IMR-90 (cell line): ENCODE results near the gene SHROOM3. TPM values are rescaled to one million over a fixed set of nuclear protein-coding genes. Genes with fewer than 3 reads are reported as not detected.

ENCODE experiments used
- ATAC-seq: fragments of 200-7000 bp; cut with Tn5 transposase; 2 replicates; pipeline ENCODE4 v1.9.1; 2020; ENCODE audit warnings: low read depth, mild to moderate bottlenecking, moderate library complexity
- BruUV-seq: library from RNA; stranded (reverse); fragments of 400-500 nt; replicated peaks from 2 replicates; lab custom pipeline; 2021; lab: Mats Ljungman, UMichigan
- CTCF ChIA-PET: fragments of 300-600 bp; formaldehyde crosslinking; extraction: SDS; loops from one replicate; lab custom pipeline; 2021; ENCODE audit warnings: antibody characterized with exemption; lab: Yijun Ruan, JAX
- POLR2A ChIA-PET: fragments of 300-600 bp; sonication (Branson Sonifier 250); formaldehyde crosslinking; loops from one replicate; lab custom pipeline; 2022; ENCODE audit warnings: antibody characterized with exemption; ENCODE audit not compliant: unreplicated experiment; lab: Charles Lee
- DNase-seq: peaks from one replicate; pipeline ENCODE4 v3.0.0; 2013
- H2AFZ ChIP-seq: replicated peaks from 2 replicates; pipeline ENCODE3; 2013; ENCODE audit warnings: low read length, mild to moderate bottlenecking; ENCODE audit not compliant: poor library complexity
- H2AK5ac ChIP-seq: 2 replicates; pipeline ENCODE4 v1.6.1; 2013; ENCODE audit warnings: low read depth, low read length, inconsistent platforms
- H2AK9ac ChIP-seq: replicated peaks from 2 replicates; pipeline ENCODE3; 2013; ENCODE audit warnings: mild to moderate bottlenecking, low read depth, low read length, moderate library complexity; ENCODE audit not compliant: poor library complexity
- H2BK120ac ChIP-seq: 2 replicates; pipeline ENCODE4 v1.6.1; 2013; ENCODE audit warnings: low read depth, low read length, inconsistent platforms
- H2BK15ac ChIP-seq: 3 replicates; pipeline ENCODE4 v1.6.1; 2013; ENCODE audit warnings: low read depth, low read length, inconsistent platforms
- H2BK20ac ChIP-seq: 2 replicates; pipeline ENCODE4 v1.6.1; 2013; ENCODE audit warnings: low read depth, mild to moderate bottlenecking, inconsistent platforms, low read length, moderate library complexity
- H2BK5ac ChIP-seq: 2 replicates; pipeline ENCODE4 v1.6.1; 2013; ENCODE audit warnings: mild to moderate bottlenecking, low read depth, low read length, inconsistent platforms; ENCODE audit not compliant: poor library complexity, severe bottlenecking
- H3K14ac ChIP-seq: replicated peaks from 2 replicates; pipeline ENCODE4 v1.6.1; 2013; ENCODE audit warnings: low read depth, low read length, inconsistent platforms
- H3K18ac ChIP-seq: 2 replicates; pipeline ENCODE4 v1.6.1; 2013; ENCODE audit warnings: low read depth, low read length, control low read depth
- H3K23ac ChIP-seq: 2 replicates; pipeline ENCODE4 v1.6.1; 2013; ENCODE audit warnings: low read depth, low read length, inconsistent platforms
- H3K27ac ChIP-seq: 2 replicates; pipeline ENCODE4 v1.5.1; 2013; ENCODE audit warnings: mild to moderate bottlenecking, control low read depth, low read length; ENCODE audit not compliant: insufficient read depth
- H3K27me3 ChIP-seq: 2 replicates; pipeline ENCODE4 v1.6.1; 2013; ENCODE audit warnings: low read length; ENCODE audit not compliant: control insufficient read depth, insufficient read depth
- H3K36me3 ChIP-seq: 2 replicates; pipeline ENCODE4 v1.6.1; 2013; ENCODE audit warnings: low read length, mixed read lengths; ENCODE audit not compliant: control insufficient read depth, insufficient read depth
- H3K4ac ChIP-seq: 2 replicates; pipeline ENCODE4 v1.6.1; 2013; ENCODE audit warnings: low read depth, low read length, inconsistent platforms
- H3K4me1 ChIP-seq: 2 replicates; pipeline ENCODE4 v1.6.1; 2013; ENCODE audit warnings: low read length, mixed read lengths; ENCODE audit not compliant: control insufficient read depth, insufficient read depth
- H3K4me2 ChIP-seq: 2 replicates; pipeline ENCODE4 v1.6.1; 2013; ENCODE audit warnings: low read depth, mild to moderate bottlenecking, control low read depth, low read length, moderate library complexity
- H3K4me3 ChIP-seq: 2 replicates; pipeline ENCODE4 v1.5.1; 2013; ENCODE audit warnings: low read depth, mild to moderate bottlenecking, control low read depth, low read length, moderate library complexity; ENCODE audit not compliant: insufficient read depth
- H3K56ac ChIP-seq: 2 replicates; pipeline ENCODE4 v1.6.1; 2013; ENCODE audit warnings: low read length, inconsistent platforms; ENCODE audit not compliant: insufficient read depth; ENCODE audit errors: extremely low read depth
- H3K79me1 ChIP-seq, 2 experiments: 2 replicates each; pipeline ENCODE4 v1.6.1; 2013; ENCODE audit warnings: low read length in 2 of 2, inconsistent platforms in 1 of 2, low read depth in 1 of 2
- H3K9ac ChIP-seq: 2 replicates; pipeline ENCODE4 v1.6.1; 2013; ENCODE audit warnings: low read depth, low read length, control low read depth
- H3K9me1 ChIP-seq: 2 replicates; pipeline ENCODE4 v1.6.1; 2013; ENCODE audit warnings: low read length, inconsistent platforms; ENCODE audit not compliant: insufficient read depth
- H3K9me3 ChIP-seq: 2 replicates; pipeline ENCODE4 v1.6.1; 2013; ENCODE audit warnings: low read length; ENCODE audit not compliant: control insufficient read depth, insufficient read depth
- H4K20me1 ChIP-seq: 2 replicates; pipeline ENCODE4 v1.6.1; 2013; ENCODE audit warnings: low read length, inconsistent platforms; ENCODE audit not compliant: insufficient read depth
- H4K5ac ChIP-seq: 2 replicates; pipeline ENCODE4 v1.6.1; 2013; ENCODE audit warnings: mild to moderate bottlenecking, low read depth, low read length, control low read depth
- H4K8ac ChIP-seq, 2 experiments: 2 replicates each; pipeline ENCODE4 v1.6.1; 2013; ENCODE audit warnings: low read depth in 2 of 2, low read length in 2 of 2, control low read depth in 1 of 2, inconsistent platforms in 1 of 2
- H4K91ac ChIP-seq: 2 replicates; pipeline ENCODE4 v1.6.1; 2013; ENCODE audit warnings: low read depth, low read length, inconsistent platforms; ENCODE audit not compliant: insufficient read depth
- CEBPB ChIP-seq: IDR thresholded peaks from 2 replicates; pipeline ENCODE4 v1.6.1; 2012; ENCODE audit warnings: low read depth, low read length, improper control_type of control experiment
- CHD1 ChIP-seq: IDR thresholded peaks from 2 replicates; pipeline ENCODE4 v1.6.1; 2012; ENCODE audit warnings: low read depth, low read length, improper control_type of control experiment
- CTCF ChIP-seq: conservative IDR thresholded peaks from 2 replicates; pipeline ENCODE4 v1.5.1; 2012; ENCODE audit warnings: mild to moderate bottlenecking, low read depth, low read length, improper control_type of control experiment
- ELK1 ChIP-seq: fragments of 150-350 bp; IDR thresholded peaks from 2 replicates; pipeline ENCODE4 v1.6.1; 2016; ENCODE audit warnings: low read depth, mild to moderate bottlenecking, low read length, moderate library complexity, borderline replicate concordance
- MAFK ChIP-seq: IDR thresholded peaks from 2 replicates; pipeline ENCODE4 v1.6.1; 2012; ENCODE audit warnings: low read depth, low read length, improper control_type of control experiment
- NFE2L2 ChIP-seq: fragments of 150-350 bp; IDR thresholded peaks from 2 replicates; pipeline ENCODE4 v1.6.1; 2016; ENCODE audit warnings: low read depth, mild to moderate bottlenecking, low read length
- SMC3 ChIP-seq: fragments of 150-350 bp; IDR thresholded peaks from 2 replicates; pipeline ENCODE4 v1.6.1; 2016; ENCODE audit warnings: low read depth, mild to moderate bottlenecking, antibody characterized with exemption, low read length, moderate library complexity
- WGBS, 2 experiments: methylation state at CpG; one replicate each; pipeline versions ENCODE4 v1.1.5 to v1.1.7; 2013; ENCODE audit warnings: missing lambda C conversion rate in 2 of 2; ENCODE audit not compliant: insufficient read length in 1 of 2; ENCODE audit errors: extremely low coverage in 2 of 2; 5-methylcytosine and 5-hydroxymethylcytosine counted together
- dilution Hi-C: fragments of 300-500 bp; cut with HindIII; formaldehyde crosslinking; loops from one replicate; pipeline ENCODE4 v1.14.3; 2018; ENCODE audit warnings: low sequenced_read_pairs; ENCODE audit not compliant: unreplicated experiment
- in situ Hi-C: fragments of 300-500 bp; cut with MboI; formaldehyde crosslinking; loops from 3 replicates; pipeline ENCODE4 v1.14.3; 2019; ENCODE audit warnings: low sequenced_read_pairs, inconsistent platforms, mixed read lengths
- intact Hi-C: fragments of 100-400 bp; cut with micrococcal nuclease; formaldehyde crosslinking; loops from 2 replicates; pipeline ENCODE4 v1.10.0; 2022
- polyA plus RNA-seq, 3 experiments: library from polyadenylated mRNA; depleted of rRNA; stranded (reverse); fragments of >200 nt; gene quantifications; 2 replicates each; pipeline ENCODE4 v1.2.3, GENCODE V29; 2012; ENCODE audit warnings: low replicate concordance in 1 of 3
- total RNA-seq: library from RNA; depleted of rRNA; stranded (reverse); fragments of >200 nt; gene quantifications from 2 replicates; pipeline ENCODE4 v1.2.3, GENCODE V29; 2012
- TF ChIP-seq, protein P1 (sequence below): fragments of 150-350 bp; IDR thresholded peaks from 2 replicates; pipeline ENCODE4 v1.6.1; 2017; ENCODE audit warnings: mild to moderate bottlenecking, antibody characterized with exemption, low read length, low read depth

Gene SHROOM3
- total and polyA plus RNA-seq, 2 of the 4 experiments (the other 2 are of a cell fraction), result 10.8 to 19.5 TPM

DNA sequence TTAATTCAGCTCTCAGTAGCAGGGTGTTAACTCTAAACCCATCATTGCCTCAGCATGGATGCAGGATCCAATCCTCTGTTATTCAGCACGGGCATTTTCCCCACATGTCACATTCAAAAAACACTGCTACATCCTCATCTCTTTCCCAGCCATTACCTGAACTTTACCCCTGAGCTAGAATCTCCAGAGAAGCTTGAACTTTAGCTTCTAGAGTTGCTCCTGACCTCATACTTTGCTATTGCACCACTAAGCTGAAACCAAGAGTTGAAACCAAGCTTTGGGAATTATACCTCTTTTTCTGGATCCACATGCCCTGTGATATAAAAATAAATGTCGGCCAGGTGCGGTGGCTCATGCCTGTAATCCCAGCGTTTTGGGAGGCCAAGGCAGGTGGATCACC lies 90.7 kb downstream of the SHROOM3 start:
- intact Hi-C loops, result no loop called here
- POLR2A ChIA-PET, result no interaction called here
- Histone ChIP-seq H3K36me3 (no peaks in the 10 kb centered on the region), H4K20me1 (no peaks in the 10 kb centered on the region), H2BK15ac (no peak overlapping the region), H3K79me1 (no peaks in the 10 kb centered on the region), H3K27ac (no peak overlapping the region), H4K5ac (no peak overlapping the region), H3K4me1 (peaks cover 2% of the 10 kb centered on the region; the same call in 1 of the 2 replicates), H2AFZ (no peak overlapping the region), H3K9ac (no peak overlapping the region), H3K14ac (no peak overlapping the region), H3K23ac (no peak overlapping the region), H2AK9ac (no peak overlapping the region), H2BK120ac (no peak overlapping the region), H2AK5ac (no peak overlapping the region), H3K18ac (no peak overlapping the region), H3K4me2 (no peak overlapping the region), H3K9me3 (no peaks in the 10 kb centered on the region), H4K91ac (no peak overlapping the region), H2BK5ac (no peak overlapping the region), H3K4me3 (no peak overlapping the region), H3K27me3 (no peaks in the 10 kb centered on the region), H4K8ac (no peak overlapping the region), H3K4ac (no peak overlapping the region), H3K9me1 (no peaks in the 10 kb centered on the region), H2BK20ac (no peak overlapping the region), H3K56ac (no peak overlapping the region)
- in situ Hi-C loops, result no loop called here
- DNase-seq (no peak), ATAC-seq (no peak)
- BruUV-seq, result no TSS peak
- dilution Hi-C loops, result no loop called here
- WGBS, 2 experiments, result 67% methylated on average over 1 of the region's 4 CpGs; no CpG with 5 or more reads in 1 of the 2 experiments
- CTCF ChIA-PET, result interaction anchor here (1.2 kb wide), 1 partner anchor 15 kb away, joined by 3 read pairs; no protein-coding TSS in a partner anchor
- TF ChIP-seq MAFK (no peak), CHD1 (no peak), SMC3 (no peak), ELK1 (no peak), NFE2L2 (no peak), CTCF (no peak), CEBPB (no peak)
- TF ChIP-seq, protein P1, sequence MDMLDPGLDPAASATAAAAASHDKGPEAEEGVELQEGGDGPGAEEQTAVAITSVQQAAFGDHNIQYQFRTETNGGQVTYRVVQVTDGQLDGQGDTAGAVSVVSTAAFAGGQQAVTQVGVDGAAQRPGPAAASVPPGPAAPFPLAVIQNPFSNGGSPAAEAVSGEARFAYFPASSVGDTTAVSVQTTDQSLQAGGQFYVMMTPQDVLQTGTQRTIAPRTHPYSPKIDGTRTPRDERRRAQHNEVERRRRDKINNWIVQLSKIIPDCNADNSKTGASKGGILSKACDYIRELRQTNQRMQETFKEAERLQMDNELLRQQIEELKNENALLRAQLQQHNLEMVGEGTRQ, result no peak
